K562 (cell line): ENCODE results near the gene ATXN2L. TPM values are rescaled to one million over a fixed set of nuclear protein-coding genes. Genes with fewer than 3 reads are reported as not detected.
A peak's percentile ranks its signal among the peaks of the same experiment; 100 is the strongest.

Source experiments
- ELF4 ChIP-seq: fragments of 450-650 bp; formaldehyde crosslinking; IDR thresholded peaks from 2 replicates; pipeline ENCODE4 v1.4.0; 2022; ENCODE audit warnings: missing genetic modification characterization
- FUS ChIP-seq: fragments of 200-400 bp; formaldehyde crosslinking; optimal IDR thresholded peaks from 2 replicates; pipeline ENCODE3; 2017; ENCODE audit warnings: low read depth, low read length
- HEY1 ChIP-seq: fragments of 250-450 bp; sonication (Bioruptor Pico); IDR thresholded peaks from 2 replicates; pipeline ENCODE4 v1.5.0; 2020; ENCODE audit warnings: mild to moderate bottlenecking, moderate library complexity, borderline replicate concordance
- NUFIP1 ChIP-seq: fragments of 450-650 bp; IDR thresholded peaks from 2 replicates; pipeline ENCODE4 v1.6.1; 2018; ENCODE audit not compliant: partially characterized antibody
- POU5F1 ChIP-seq: fragments of 150-350 bp; IDR thresholded peaks from 2 replicates; pipeline ENCODE4 v1.6.1; 2014; ENCODE audit warnings: borderline replicate concordance, low read length, low read depth, mild to moderate bottlenecking; ENCODE audit not compliant: partially characterized antibody
- RBM14 ChIP-seq: fragments of 200-400 bp; formaldehyde crosslinking; IDR thresholded peaks from 2 replicates; pipeline ENCODE4 v1.6.1; 2018; ENCODE audit warnings: low read depth, mild to moderate bottlenecking, low read length, moderate library complexity, borderline replicate concordance; ENCODE audit not compliant: insufficient read depth
- RBM15 ChIP-seq: fragments of 200-400 bp; formaldehyde crosslinking; IDR thresholded peaks from 2 replicates; pipeline ENCODE4 v1.6.1; 2018; ENCODE audit warnings: mild to moderate bottlenecking, low read length, moderate library complexity; ENCODE audit not compliant: insufficient read depth
- ZNF280A ChIP-seq: fragments of 450-650 bp; IDR thresholded peaks from 2 replicates; pipeline ENCODE4 v1.6.1; 2018; ENCODE audit warnings: mild to moderate bottlenecking, low read depth; ENCODE audit not compliant: partially characterized antibody
- ZNF707 ChIP-seq: fragments of 250-450 bp; sonication (Bioruptor Pico); conservative IDR thresholded peaks from 2 replicates; pipeline ENCODE4 v1.8.0; 2022; ENCODE audit warnings: inconsistent platforms, mild to moderate bottlenecking, moderate library complexity
- polyA plus RNA-seq, 8 experiments: library from polyadenylated mRNA; depleted of rRNA in 4 of 8; stranded (reverse) in 5 of 8; unstranded in 3 of 8; fragments of >200 nt; fragmentation: Nextera tagmentation in 2 of 8; fragmentation: Illumina TruSeq in 1 of 8; extraction: Ambion mirVana in 2 of 8; extraction: Trizol in 1 of 8; gene quantifications; 2 replicates each; pipeline versions ENCODE4 v1.2.1 to v1.2.3, GENCODE V29; 2011 to 2014; ENCODE audit warnings: inconsistent platforms in 1 of 8, missing spikeins in 1 of 8
- total RNA-seq, 7 experiments: library from RNA; depleted of rRNA in 6 of 7; stranded (reverse); fragments of >200 nt in 6 of 7; fragmentation: Illumina TruSeq in 2 of 7; extraction: Trizol in 2 of 7; gene quantifications; 2 replicates each; pipeline versions ENCODE4 v1.2.1 to v1.2.3, GENCODE V29; 2011 to 2021; ENCODE audit warnings: low replicate concordance in 1 of 7
- TF ChIP-seq, protein P1 (sequence below): fragments of 450-650 bp; IDR thresholded peaks from 2 replicates; pipeline ENCODE4 v1.6.1; 2016; ENCODE audit warnings: mild to moderate bottlenecking, moderate library complexity
- TF ChIP-seq, protein P2 (sequence below): sonication (generic); formaldehyde crosslinking; IDR thresholded peaks from 2 replicates; pipeline ENCODE4 v1.8.1; 2023; ENCODE audit warnings: mild to moderate bottlenecking, missing genetic modification reagents

ATXN2L gene
- total and polyA plus RNA-seq, 9 of the 15 experiments (the other 6 are each of a cell fraction or from before 2014, with no cell fraction given) = 3.8 to 280 (median 37.2) TPM

DNA sequence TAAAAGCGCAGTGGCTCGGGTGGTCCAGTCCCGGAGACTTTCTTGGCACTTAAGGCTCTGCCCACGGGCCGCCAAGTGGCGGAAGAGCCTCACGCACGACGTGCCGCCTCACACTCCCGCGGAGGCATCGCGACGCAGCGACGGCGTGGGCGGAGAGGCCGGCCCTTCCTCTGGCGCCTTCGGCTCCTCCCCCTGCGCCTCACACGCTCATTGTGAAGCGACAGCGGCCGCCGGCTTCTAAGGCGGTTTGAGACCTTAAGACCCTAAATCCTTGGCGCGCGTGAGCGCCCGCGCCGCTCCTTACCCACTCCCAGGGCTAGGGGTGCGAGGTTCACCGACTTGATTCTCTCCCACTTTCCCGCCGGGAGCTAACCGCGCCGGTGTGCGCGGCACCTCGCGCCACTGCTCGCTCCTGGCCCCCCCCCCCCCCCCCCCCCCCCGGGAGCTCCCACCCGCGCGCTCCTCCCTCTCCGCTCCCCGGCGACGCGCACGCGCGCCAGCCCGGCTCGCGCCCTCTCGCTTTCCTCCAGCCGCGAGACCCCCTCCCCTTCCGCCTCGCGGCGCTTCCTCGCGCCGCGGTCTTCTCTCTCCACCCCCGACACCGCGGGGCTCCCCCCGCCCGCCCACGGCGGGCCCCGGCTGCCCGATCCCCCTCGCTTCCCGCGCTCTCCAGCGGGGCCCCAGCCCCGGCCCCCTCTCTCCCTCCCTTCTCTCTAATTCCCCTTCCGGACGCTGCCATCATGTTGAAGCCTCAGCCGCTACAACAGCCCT, at the start of gene ATXN2L (continued):
- TF ChIP-seq, protein P1, sequence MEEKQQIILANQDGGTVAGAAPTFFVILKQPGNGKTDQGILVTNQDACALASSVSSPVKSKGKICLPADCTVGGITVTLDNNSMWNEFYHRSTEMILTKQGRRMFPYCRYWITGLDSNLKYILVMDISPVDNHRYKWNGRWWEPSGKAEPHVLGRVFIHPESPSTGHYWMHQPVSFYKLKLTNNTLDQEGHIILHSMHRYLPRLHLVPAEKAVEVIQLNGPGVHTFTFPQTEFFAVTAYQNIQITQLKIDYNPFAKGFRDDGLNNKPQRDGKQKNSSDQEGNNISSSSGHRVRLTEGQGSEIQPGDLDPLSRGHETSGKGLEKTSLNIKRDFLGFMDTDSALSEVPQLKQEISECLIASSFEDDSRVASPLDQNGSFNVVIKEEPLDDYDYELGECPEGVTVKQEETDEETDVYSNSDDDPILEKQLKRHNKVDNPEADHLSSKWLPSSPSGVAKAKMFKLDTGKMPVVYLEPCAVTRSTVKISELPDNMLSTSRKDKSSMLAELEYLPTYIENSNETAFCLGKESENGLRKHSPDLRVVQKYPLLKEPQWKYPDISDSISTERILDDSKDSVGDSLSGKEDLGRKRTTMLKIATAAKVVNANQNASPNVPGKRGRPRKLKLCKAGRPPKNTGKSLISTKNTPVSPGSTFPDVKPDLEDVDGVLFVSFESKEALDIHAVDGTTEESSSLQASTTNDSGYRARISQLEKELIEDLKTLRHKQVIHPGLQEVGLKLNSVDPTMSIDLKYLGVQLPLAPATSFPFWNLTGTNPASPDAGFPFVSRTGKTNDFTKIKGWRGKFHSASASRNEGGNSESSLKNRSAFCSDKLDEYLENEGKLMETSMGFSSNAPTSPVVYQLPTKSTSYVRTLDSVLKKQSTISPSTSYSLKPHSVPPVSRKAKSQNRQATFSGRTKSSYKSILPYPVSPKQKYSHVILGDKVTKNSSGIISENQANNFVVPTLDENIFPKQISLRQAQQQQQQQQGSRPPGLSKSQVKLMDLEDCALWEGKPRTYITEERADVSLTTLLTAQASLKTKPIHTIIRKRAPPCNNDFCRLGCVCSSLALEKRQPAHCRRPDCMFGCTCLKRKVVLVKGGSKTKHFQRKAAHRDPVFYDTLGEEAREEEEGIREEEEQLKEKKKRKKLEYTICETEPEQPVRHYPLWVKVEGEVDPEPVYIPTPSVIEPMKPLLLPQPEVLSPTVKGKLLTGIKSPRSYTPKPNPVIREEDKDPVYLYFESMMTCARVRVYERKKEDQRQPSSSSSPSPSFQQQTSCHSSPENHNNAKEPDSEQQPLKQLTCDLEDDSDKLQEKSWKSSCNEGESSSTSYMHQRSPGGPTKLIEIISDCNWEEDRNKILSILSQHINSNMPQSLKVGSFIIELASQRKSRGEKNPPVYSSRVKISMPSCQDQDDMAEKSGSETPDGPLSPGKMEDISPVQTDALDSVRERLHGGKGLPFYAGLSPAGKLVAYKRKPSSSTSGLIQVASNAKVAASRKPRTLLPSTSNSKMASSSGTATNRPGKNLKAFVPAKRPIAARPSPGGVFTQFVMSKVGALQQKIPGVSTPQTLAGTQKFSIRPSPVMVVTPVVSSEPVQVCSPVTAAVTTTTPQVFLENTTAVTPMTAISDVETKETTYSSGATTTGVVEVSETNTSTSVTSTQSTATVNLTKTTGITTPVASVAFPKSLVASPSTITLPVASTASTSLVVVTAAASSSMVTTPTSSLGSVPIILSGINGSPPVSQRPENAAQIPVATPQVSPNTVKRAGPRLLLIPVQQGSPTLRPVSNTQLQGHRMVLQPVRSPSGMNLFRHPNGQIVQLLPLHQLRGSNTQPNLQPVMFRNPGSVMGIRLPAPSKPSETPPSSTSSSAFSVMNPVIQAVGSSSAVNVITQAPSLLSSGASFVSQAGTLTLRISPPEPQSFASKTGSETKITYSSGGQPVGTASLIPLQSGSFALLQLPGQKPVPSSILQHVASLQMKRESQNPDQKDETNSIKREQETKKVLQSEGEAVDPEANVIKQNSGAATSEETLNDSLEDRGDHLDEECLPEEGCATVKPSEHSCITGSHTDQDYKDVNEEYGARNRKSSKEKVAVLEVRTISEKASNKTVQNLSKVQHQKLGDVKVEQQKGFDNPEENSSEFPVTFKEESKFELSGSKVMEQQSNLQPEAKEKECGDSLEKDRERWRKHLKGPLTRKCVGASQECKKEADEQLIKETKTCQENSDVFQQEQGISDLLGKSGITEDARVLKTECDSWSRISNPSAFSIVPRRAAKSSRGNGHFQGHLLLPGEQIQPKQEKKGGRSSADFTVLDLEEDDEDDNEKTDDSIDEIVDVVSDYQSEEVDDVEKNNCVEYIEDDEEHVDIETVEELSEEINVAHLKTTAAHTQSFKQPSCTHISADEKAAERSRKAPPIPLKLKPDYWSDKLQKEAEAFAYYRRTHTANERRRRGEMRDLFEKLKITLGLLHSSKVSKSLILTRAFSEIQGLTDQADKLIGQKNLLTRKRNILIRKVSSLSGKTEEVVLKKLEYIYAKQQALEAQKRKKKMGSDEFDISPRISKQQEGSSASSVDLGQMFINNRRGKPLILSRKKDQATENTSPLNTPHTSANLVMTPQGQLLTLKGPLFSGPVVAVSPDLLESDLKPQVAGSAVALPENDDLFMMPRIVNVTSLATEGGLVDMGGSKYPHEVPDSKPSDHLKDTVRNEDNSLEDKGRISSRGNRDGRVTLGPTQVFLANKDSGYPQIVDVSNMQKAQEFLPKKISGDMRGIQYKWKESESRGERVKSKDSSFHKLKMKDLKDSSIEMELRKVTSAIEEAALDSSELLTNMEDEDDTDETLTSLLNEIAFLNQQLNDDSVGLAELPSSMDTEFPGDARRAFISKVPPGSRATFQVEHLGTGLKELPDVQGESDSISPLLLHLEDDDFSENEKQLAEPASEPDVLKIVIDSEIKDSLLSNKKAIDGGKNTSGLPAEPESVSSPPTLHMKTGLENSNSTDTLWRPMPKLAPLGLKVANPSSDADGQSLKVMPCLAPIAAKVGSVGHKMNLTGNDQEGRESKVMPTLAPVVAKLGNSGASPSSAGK = peak; percentile 71
- TF ChIP-seq HEY1 (CRISPR knock-in tag) = no peak
- TF ChIP-seq FUS = peak; percentile 71
- no peak for TF ChIP-seq POU5F1
- peak; percentile 67; the same call in 1 of the 2 replicates for TF ChIP-seq ELF4 (CRISPR knock-in tag)
- TF ChIP-seq, protein P2, sequence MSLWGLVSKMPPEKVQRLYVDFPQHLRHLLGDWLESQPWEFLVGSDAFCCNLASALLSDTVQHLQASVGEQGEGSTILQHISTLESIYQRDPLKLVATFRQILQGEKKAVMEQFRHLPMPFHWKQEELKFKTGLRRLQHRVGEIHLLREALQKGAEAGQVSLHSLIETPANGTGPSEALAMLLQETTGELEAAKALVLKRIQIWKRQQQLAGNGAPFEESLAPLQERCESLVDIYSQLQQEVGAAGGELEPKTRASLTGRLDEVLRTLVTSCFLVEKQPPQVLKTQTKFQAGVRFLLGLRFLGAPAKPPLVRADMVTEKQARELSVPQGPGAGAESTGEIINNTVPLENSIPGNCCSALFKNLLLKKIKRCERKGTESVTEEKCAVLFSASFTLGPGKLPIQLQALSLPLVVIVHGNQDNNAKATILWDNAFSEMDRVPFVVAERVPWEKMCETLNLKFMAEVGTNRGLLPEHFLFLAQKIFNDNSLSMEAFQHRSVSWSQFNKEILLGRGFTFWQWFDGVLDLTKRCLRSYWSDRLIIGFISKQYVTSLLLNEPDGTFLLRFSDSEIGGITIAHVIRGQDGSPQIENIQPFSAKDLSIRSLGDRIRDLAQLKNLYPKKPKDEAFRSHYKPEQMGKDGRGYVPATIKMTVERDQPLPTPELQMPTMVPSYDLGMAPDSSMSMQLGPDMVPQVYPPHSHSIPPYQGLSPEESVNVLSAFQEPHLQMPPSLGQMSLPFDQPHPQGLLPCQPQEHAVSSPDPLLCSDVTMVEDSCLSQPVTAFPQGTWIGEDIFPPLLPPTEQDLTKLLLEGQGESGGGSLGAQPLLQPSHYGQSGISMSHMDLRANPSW = no peak
- no peak for TF ChIP-seq RBM15
- TF ChIP-seq ZNF280A = no peak
- no peak for TF ChIP-seq RBM14
- no peak for TF ChIP-seq ZNF707 (CRISPR knock-in tag)
- no peak for TF ChIP-seq NUFIP1
